Measurements from ENCODE around the gene ARMC6. TPM values are rescaled to one million over a fixed set of nuclear protein-coding genes. Genes with fewer than 3 reads are reported as not detected.

ARMC6 gene
- total RNA-seq, 1 experiment from 2014 or later: 102 TPM

DNA sequence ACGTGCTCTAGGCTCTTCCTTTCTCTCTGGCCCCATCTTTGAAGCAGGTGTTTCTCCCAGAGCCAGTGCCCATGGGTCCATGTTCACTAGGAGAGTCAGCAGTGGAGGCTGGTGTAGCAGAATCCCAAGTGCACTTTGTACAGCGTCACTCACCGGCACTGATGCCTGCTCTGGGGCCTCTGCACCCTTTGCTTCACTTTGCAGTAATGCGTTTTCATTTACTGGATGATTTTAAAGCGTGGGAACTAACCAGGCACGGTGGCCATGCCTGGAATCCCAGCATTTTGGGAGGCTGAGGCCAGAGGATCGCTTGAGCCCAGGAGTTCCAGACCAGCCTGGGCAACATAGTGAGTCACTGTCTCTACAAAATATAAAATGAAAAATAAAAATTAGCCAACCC, 61.1 kb downstream of the ARMC6 start:
- H3K9me2 ChIP-seq (replicated peaks; ENCODE audit: low read length): no peaks in the 10 kb centered on the region
- no peak overlapping the region for H2AFZ ChIP-seq (ENCODE audit: low read length)
- no peaks in the 10 kb centered on the region for H3K36me3 ChIP-seq (ENCODE audit: low read depth, low read length)
- H3K27me3 ChIP-seq (ENCODE audit: low read length): no peaks in the 10 kb centered on the region
- H3K4me1 ChIP-seq (ENCODE audit: insufficient read depth, low read length): no peaks in the 10 kb centered on the region
- H3F3A ChIP-seq (ENCODE audit: low read length, unreplicated experiment): no peaks in the 10 kb centered on the region
- H4K20me1 ChIP-seq (ENCODE audit: low read length): no peaks in the 10 kb centered on the region
- no peak overlapping the region for H3K4me2 ChIP-seq (ENCODE audit: low read length)
- ATAC-seq (no peak), DNase-seq (no peak)
- POLR2A ChIA-PET (ENCODE audit: unreplicated experiment): no interaction called here
- intact Hi-C loops (cut with micrococcal nuclease): no loop called here
- no peak overlapping the region for H3K4me3 ChIP-seq (ENCODE audit: low read length)
- no TSS peak for BruUV-seq (replicated peaks)
- no peak overlapping the region for H3K9ac ChIP-seq (ENCODE audit: low read length)
- CTCF ChIA-PET: no interaction called here
- no peaks in the 10 kb centered on the region for H3K79me2 ChIP-seq (ENCODE audit: low read length)
- H3K9me3 ChIP-seq (ENCODE audit: low read length): no peaks in the 10 kb centered on the region
- TF ChIP-seq EZH2phosphoT487 (IDR thresholded peaks at IDR 0.05; ENCODE audit: borderline replicate concordance, low read length) (no peak), CTCF (conservative IDR thresholded peaks at IDR 0.05; ENCODE audit: low read depth, low read length) (no peak), EZH2 (IDR thresholded peaks at IDR 0.05; ENCODE audit: low read length, unreplicated experiment) (no peak)
- H3K27ac ChIP-seq (ENCODE audit: low read length): no peak overlapping the region

- DNase-seq: no peak
- Histone ChIP-seq H3K27me3 (ENCODE audit: low read length) (no peaks in the 10 kb centered on the region), H3K36me3 (ENCODE audit: low read depth, low read length) (no peaks in the 10 kb centered on the region), H3K9ac (ENCODE audit: low read length) (no peak overlapping the region), H3K9me3 (ENCODE audit: low read length) (no peaks in the 10 kb centered on the region), H3K4me3 (ENCODE audit: low read length) (no peak overlapping the region), H3K79me2 (ENCODE audit: low read length) (no peaks in the 10 kb centered on the region), H3K4me1 (ENCODE audit: insufficient read depth, low read length) (no peaks in the 10 kb centered on the region), H3K27ac (ENCODE audit: low read length) (no peak overlapping the region), H3F3A (ENCODE audit: low read length, unreplicated experiment) (no peaks in the 10 kb centered on the region), H3K4me2 (ENCODE audit: low read length) (no peak overlapping the region), H2AFZ (ENCODE audit: low read length) (no peak overlapping the region), H4K20me1 (ENCODE audit: low read length) (no peaks in the 10 kb centered on the region), H3K9me2 (replicated peaks; ENCODE audit: low read length) (no peaks in the 10 kb centered on the region)
- POLR2A ChIA-PET (ENCODE audit: unreplicated experiment): no interaction called here
- no peak for ATAC-seq
- TF ChIP-seq EZH2phosphoT487 (IDR thresholded peaks at IDR 0.05; ENCODE audit: borderline replicate concordance, low read length) (no peak), CTCF (conservative IDR thresholded peaks at IDR 0.05; ENCODE audit: low read depth, low read length) (no peak), EZH2 (IDR thresholded peaks at IDR 0.05; ENCODE audit: low read length, unreplicated experiment) (no peak)
- CTCF ChIA-PET: no interaction called here
- intact Hi-C loops (cut with micrococcal nuclease): no loop called here
- no TSS peak for BruUV-seq (replicated peaks)
Observed at GRCh38 chr19:19095691-19096090, 62.3 kb downstream of the ARMC6 start.

DNA sequence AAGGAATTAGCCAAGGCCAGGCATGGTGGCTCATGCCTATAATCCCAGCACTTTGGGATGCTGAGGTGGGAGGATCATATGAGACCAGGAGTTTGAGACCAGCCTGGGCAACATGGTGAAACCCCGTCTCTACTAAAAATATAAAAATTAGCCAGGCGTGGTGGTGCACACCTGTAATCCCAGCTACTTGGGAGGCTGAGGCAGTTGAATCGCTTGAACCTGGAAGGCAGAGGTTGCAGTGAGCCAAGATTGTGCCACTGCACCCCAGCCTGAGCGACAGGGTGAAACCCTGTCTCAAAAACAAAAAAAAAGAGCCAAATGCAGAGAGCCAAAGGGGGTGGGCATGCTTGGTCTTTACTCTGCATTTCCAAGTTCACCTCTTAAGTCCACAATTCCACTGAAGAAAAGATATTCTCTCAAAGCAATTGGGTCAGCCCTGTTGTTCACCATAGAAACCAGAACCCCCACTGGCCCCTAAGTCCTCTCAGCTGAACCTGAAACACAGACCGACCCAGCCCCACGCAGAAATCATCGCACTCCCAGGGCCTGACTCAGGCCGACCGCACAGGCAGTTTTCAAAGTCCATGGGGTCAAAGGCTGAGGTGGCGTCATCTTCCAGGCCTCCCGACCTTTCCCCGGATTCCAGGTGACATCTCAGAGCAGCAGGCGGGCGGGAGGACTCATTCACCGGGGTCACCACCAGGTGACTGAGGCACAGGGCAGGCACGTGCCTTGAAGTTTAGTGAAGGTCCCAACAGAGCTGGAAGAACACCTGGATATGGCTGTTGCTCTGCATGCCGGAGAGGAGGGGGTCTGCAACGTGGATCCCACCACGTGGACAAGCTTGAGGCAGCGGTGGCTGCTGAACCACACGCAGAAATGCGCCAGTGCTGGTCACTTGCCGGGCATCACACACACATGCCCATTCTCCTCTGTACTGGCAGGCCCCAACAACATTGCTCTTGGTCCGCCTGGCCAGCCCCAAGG, 63.5 kb downstream of the ARMC6 start:
- H3K79me2 ChIP-seq (ENCODE audit: low read length): no peaks in the 10 kb centered on the region
- no peaks in the 10 kb centered on the region for H3K9me3 ChIP-seq (ENCODE audit: low read length)
- no peaks in the 10 kb centered on the region for H3K9me2 ChIP-seq (replicated peaks; ENCODE audit: low read length)
- no peaks in the 10 kb centered on the region for H3K27me3 ChIP-seq (ENCODE audit: low read length)
- ChIA-PET POLR2A (ENCODE audit: unreplicated experiment) (no interaction called here), CTCF (no interaction called here)
- H4K20me1 ChIP-seq (ENCODE audit: low read length): no peaks in the 10 kb centered on the region
- no peak for TF ChIP-seq EZH2 (IDR thresholded peaks at IDR 0.05; ENCODE audit: low read length, unreplicated experiment)
- no peak for TF ChIP-seq EZH2phosphoT487 (IDR thresholded peaks at IDR 0.05; ENCODE audit: borderline replicate concordance, low read length)
- no peak for TF ChIP-seq CTCF (conservative IDR thresholded peaks at IDR 0.05; ENCODE audit: low read depth, low read length)
- DNase-seq (no peak), ATAC-seq (no peak)
- TSS peak; percentile 22 for BruUV-seq (replicated peaks)
- H3K36me3 ChIP-seq (ENCODE audit: low read depth, low read length): no peaks in the 10 kb centered on the region
- no peaks in the 10 kb centered on the region for H3F3A ChIP-seq (ENCODE audit: low read length, unreplicated experiment)
- H3K9ac ChIP-seq (ENCODE audit: low read length): no peak overlapping the region
- no peak overlapping the region for H3K27ac ChIP-seq (ENCODE audit: low read length)
- no peak overlapping the region for H3K4me2 ChIP-seq (ENCODE audit: low read length)
- H3K4me1 ChIP-seq (ENCODE audit: insufficient read depth, low read length): no peaks in the 10 kb centered on the region
- no peak overlapping the region for H3K4me3 ChIP-seq (ENCODE audit: low read length)
- intact Hi-C loops (cut with micrococcal nuclease): no loop called here
- H2AFZ ChIP-seq (ENCODE audit: low read length): no peak overlapping the region

Data from PC-3 (cell line).